HepG2 (cell line): ENCODE data around the gene CARD9. TPM values are rescaled to one million over a fixed set of nuclear protein-coding genes. Genes with fewer than 3 reads are reported as not detected.

Source experiments
- HNRNPLL ChIP-seq: fragments of 200-400 bp; formaldehyde crosslinking; IDR thresholded peaks from 2 replicates; pipeline ENCODE4 v1.6.1; 2017; ENCODE audit warnings: mild to moderate bottlenecking, low read depth, low read length; ENCODE audit not compliant: poor library complexity, severe bottlenecking
- JUN ChIP-seq: sonication (generic); formaldehyde crosslinking; IDR thresholded peaks from 2 replicates; pipeline ENCODE4 v1.4.0; 2020; ENCODE audit warnings: mild to moderate bottlenecking, missing genetic modification reagents
- KAT7 ChIP-seq: IDR thresholded peaks from 2 replicates; pipeline ENCODE4 v1.6.1; 2018; ENCODE audit warnings: borderline replicate concordance, missing compliant biosample characterization
- KLF12 ChIP-seq: sonication (generic); formaldehyde crosslinking; IDR thresholded peaks from 2 replicates; pipeline ENCODE4 v1.4.0; 2020; ENCODE audit warnings: missing genetic modification reagents, borderline replicate concordance
- POLR2A ChIP-seq, 2 experiments: IDR thresholded peaks; 2 replicates each; pipeline ENCODE4 v1.6.1; 2011; ENCODE audit warnings: low read depth in 2 of 2, low read length in 2 of 2, mild to moderate bottlenecking in 1 of 2, moderate library complexity in 1 of 2; ENCODE audit not compliant: insufficient read depth in 1 of 2
- REXO4 ChIP-seq: sonication (generic); formaldehyde crosslinking; IDR thresholded peaks from 2 replicates; pipeline ENCODE4 v1.8.0; 2022; ENCODE audit warnings: missing genetic modification reagents, mild to moderate bottlenecking, borderline replicate concordance
- SAP130 ChIP-seq: IDR thresholded peaks from 2 replicates; pipeline ENCODE4 v1.6.1; 2016; ENCODE audit warnings: low read depth
- SIX1 ChIP-seq: sonication (generic); formaldehyde crosslinking; IDR thresholded peaks from 2 replicates; pipeline ENCODE4 v1.4.0; 2020; ENCODE audit warnings: missing genetic modification reagents, borderline replicate concordance
- THAP11 ChIP-seq: IDR thresholded peaks from 2 replicates; pipeline ENCODE4 v1.6.1; 2016; ENCODE audit warnings: missing biosample characterization, missing genetic modification reagents
- ZBTB8A ChIP-seq: sonication (generic); formaldehyde crosslinking; IDR thresholded peaks from 2 replicates; pipeline ENCODE4 v1.4.0; 2020; ENCODE audit warnings: mild to moderate bottlenecking, low read depth, missing genetic modification reagents, borderline replicate concordance
- ZFP37 ChIP-seq: sonication (generic); formaldehyde crosslinking; IDR thresholded peaks from 2 replicates; pipeline ENCODE4 v1.4.0; 2020; ENCODE audit warnings: missing genetic modification reagents, borderline replicate concordance
- ZNF335 ChIP-seq: sonication (generic); formaldehyde crosslinking; IDR thresholded peaks from 2 replicates; pipeline ENCODE4 v1.4.0; 2020; ENCODE audit warnings: missing genetic modification reagents
- ZNF430 ChIP-seq: sonication (generic); formaldehyde crosslinking; IDR thresholded peaks from 2 replicates; pipeline ENCODE4 v1.9.0; 2021; ENCODE audit warnings: mild to moderate bottlenecking, missing genetic modification reagents
- ZNF605 ChIP-seq: sonication (generic); formaldehyde crosslinking; IDR thresholded peaks from 2 replicates; pipeline ENCODE4 v1.8.0; 2022; ENCODE audit warnings: mild to moderate bottlenecking, missing genetic modification reagents
- ZNF614 ChIP-seq: IDR thresholded peaks from 2 replicates; pipeline ENCODE4 v1.6.1; 2018; ENCODE audit warnings: missing biosample characterization, missing genetic modification reagents, inconsistent platforms, borderline replicate concordance
- ZNF678 ChIP-seq: sonication (generic); formaldehyde crosslinking; IDR thresholded peaks from 2 replicates; pipeline ENCODE4 v1.4.0; 2020; ENCODE audit warnings: mild to moderate bottlenecking, missing genetic modification reagents
- ZNF724P ChIP-seq: sonication (generic); formaldehyde crosslinking; IDR thresholded peaks from 2 replicates; pipeline ENCODE4 v1.8.0; 2022; ENCODE audit warnings: missing genetic modification reagents, borderline replicate concordance
- polyA plus RNA-seq, 8 experiments: library from polyadenylated mRNA; depleted of rRNA in 3 of 8; stranded (reverse) in 7 of 8; unstranded in 1 of 8; fragments of >200 nt; fragmentation: Illumina TruSeq in 4 of 8; extraction: Trizol in 4 of 8; gene quantifications; 2 replicates each; pipeline versions ENCODE4 v1.2.1 to v1.2.3, GENCODE V29; 2011 to 2016; ENCODE audit warnings: low read depth in 4 of 8, missing spikeins in 1 of 8, mixed read lengths in 1 of 8; ENCODE audit not compliant: insufficient read depth in 1 of 8
- total RNA-seq, 5 experiments: library from RNA; depleted of rRNA; stranded (reverse); fragments of >200 nt; fragmentation: Illumina TruSeq; extraction: Trizol; gene quantifications; 2 replicates each; pipeline ENCODE4 v1.2.3, GENCODE V29; 2016; ENCODE audit warnings: low read depth in 1 of 5
- TF ChIP-seq, protein P1 (sequence below): sonication (generic); formaldehyde crosslinking; IDR thresholded peaks from 2 replicates; pipeline ENCODE4 v1.8.0; 2022; ENCODE audit warnings: missing genetic modification reagents, mild to moderate bottlenecking, borderline replicate concordance
- TF ChIP-seq, protein P2 (sequence below): sonication (generic); formaldehyde crosslinking; IDR thresholded peaks from 2 replicates; pipeline ENCODE4 v1.8.1; 2023; ENCODE audit warnings: mild to moderate bottlenecking, missing genetic modification reagents, borderline replicate concordance
- TF ChIP-seq, protein P3 (sequence below): sonication (generic); formaldehyde crosslinking; IDR thresholded peaks from 2 replicates; pipeline ENCODE4 v1.5.0; 2020; ENCODE audit warnings: missing genetic modification reagents
- TF ChIP-seq, protein P4 (sequence below): IDR thresholded peaks from 2 replicates; pipeline ENCODE4 v1.6.1; 2016; ENCODE audit warnings: control low read depth
- TF ChIP-seq, protein P5 (sequence below): sonication (generic); formaldehyde crosslinking; IDR thresholded peaks from 2 replicates; pipeline ENCODE4 v1.4.0; 2020; ENCODE audit warnings: missing genetic modification reagents
- TF ChIP-seq, protein P6 (sequence below): sonication (generic); formaldehyde crosslinking; IDR thresholded peaks from 2 replicates; pipeline ENCODE4 v1.5.1; 2020; ENCODE audit warnings: missing genetic modification reagents, mild to moderate bottlenecking, borderline replicate concordance
- TF ChIP-seq, protein P7 (sequence below): IDR thresholded peaks from 2 replicates; pipeline ENCODE4 v1.6.1; 2016; ENCODE audit warnings: low read depth, borderline replicate concordance

Gene CARD9
- total and polyA plus RNA-seq, 2 of the 13 experiments (the other 11 are each of a cell fraction or from before 2014, with no cell fraction given) = 3.3 to 7.4 TPM

DNA sequence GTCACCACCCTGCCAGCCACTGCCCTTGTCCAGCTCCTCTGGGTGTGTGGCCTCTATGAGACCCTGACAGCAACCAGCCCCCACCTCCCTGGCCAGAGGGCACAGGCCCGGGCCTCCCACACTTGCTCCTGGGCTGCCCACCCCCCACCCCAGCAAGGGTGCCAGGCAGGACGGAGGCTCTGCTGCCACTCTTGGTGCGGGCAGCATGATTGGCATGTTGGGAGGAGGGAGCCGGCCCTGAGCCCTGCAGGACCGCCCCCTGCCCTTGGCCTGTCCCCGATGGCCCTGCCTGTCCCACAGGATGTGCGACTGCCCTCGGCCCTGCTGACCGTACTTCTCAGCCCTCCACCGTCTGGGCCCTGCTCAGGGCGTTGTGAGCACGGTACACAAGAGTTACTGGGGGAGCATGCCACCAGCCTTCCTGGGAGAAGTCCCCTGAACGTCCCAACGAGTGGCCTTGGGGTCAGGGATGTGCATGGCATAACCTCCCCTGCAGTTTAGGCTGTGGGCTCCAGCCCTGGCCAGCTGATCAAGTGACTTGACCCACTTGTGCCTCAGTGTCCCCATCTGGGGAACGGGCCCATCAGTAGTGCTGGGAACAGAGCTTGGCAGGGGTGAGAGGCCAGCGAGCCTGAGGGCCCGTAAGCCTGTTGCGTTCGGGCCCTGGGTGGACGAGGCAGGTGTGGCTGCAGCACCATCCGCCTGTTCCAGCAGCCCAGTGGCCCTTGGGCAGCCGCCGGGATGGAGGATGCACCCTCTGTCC, 30.2 kb downstream of the CARD9 start (continued):
- TF ChIP-seq, protein P1, sequence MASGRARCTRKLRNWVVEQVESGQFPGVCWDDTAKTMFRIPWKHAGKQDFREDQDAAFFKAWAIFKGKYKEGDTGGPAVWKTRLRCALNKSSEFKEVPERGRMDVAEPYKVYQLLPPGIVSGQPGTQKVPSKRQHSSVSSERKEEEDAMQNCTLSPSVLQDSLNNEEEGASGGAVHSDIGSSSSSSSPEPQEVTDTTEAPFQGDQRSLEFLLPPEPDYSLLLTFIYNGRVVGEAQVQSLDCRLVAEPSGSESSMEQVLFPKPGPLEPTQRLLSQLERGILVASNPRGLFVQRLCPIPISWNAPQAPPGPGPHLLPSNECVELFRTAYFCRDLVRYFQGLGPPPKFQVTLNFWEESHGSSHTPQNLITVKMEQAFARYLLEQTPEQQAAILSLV (CRISPR knock-in tag) = no peak
- TF ChIP-seq HNRNPLL (peak; percentile 19), ZFP37 (CRISPR knock-in tag) (no peak), POLR2A (IDR thresholded peaks at IDR 0.05; ENCODE audit: insufficient read depth in 1 of 2, low read depth in 2 of 2, low read length in 2 of 2) (no peak), THAP11 (CRISPR knock-in tag) (no peak), ZNF724P (CRISPR knock-in tag) (no peak), REXO4 (CRISPR knock-in tag) (no peak), ZNF678 (CRISPR knock-in tag) (no peak), ZNF614 (CRISPR knock-in tag) (no peak), ZBTB8A (no peak), KAT7 (no peak), ZNF335 (CRISPR knock-in tag) (no peak), KLF12 (CRISPR knock-in tag) (no peak), SIX1 (CRISPR knock-in tag) (no peak), SAP130 (CRISPR knock-in tag) (peak; percentile 53), ZNF605 (CRISPR knock-in tag) (no peak), JUN (CRISPR knock-in tag) (no peak), ZNF430 (CRISPR knock-in tag) (no peak)
- TF ChIP-seq, protein P2, sequence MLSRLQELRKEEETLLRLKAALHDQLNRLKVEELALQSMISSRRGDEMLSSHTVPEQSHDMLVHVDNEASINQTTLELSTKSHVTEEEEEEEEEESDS = no peak
- TF ChIP-seq, protein P3, sequence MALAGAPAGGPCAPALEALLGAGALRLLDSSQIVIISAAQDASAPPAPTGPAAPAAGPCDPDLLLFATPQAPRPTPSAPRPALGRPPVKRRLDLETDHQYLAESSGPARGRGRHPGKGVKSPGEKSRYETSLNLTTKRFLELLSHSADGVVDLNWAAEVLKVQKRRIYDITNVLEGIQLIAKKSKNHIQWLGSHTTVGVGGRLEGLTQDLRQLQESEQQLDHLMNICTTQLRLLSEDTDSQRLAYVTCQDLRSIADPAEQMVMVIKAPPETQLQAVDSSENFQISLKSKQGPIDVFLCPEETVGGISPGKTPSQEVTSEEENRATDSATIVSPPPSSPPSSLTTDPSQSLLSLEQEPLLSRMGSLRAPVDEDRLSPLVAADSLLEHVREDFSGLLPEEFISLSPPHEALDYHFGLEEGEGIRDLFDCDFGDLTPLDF (CRISPR knock-in tag) = no peak
- TF ChIP-seq, protein P4, sequence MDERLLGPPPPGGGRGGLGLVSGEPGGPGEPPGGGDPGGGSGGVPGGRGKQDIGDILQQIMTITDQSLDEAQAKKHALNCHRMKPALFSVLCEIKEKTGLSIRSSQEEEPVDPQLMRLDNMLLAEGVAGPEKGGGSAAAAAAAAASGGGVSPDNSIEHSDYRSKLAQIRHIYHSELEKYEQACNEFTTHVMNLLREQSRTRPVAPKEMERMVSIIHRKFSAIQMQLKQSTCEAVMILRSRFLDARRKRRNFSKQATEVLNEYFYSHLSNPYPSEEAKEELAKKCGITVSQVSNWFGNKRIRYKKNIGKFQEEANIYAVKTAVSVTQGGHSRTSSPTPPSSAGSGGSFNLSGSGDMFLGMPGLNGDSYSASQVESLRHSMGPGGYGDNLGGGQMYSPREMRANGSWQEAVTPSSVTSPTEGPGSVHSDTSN = no peak
- TF ChIP-seq, protein P5, sequence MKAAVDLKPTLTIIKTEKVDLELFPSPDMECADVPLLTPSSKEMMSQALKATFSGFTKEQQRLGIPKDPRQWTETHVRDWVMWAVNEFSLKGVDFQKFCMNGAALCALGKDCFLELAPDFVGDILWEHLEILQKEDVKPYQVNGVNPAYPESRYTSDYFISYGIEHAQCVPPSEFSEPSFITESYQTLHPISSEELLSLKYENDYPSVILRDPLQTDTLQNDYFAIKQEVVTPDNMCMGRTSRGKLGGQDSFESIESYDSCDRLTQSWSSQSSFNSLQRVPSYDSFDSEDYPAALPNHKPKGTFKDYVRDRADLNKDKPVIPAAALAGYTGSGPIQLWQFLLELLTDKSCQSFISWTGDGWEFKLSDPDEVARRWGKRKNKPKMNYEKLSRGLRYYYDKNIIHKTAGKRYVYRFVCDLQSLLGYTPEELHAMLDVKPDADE = no peak
- TF ChIP-seq, protein P6, sequence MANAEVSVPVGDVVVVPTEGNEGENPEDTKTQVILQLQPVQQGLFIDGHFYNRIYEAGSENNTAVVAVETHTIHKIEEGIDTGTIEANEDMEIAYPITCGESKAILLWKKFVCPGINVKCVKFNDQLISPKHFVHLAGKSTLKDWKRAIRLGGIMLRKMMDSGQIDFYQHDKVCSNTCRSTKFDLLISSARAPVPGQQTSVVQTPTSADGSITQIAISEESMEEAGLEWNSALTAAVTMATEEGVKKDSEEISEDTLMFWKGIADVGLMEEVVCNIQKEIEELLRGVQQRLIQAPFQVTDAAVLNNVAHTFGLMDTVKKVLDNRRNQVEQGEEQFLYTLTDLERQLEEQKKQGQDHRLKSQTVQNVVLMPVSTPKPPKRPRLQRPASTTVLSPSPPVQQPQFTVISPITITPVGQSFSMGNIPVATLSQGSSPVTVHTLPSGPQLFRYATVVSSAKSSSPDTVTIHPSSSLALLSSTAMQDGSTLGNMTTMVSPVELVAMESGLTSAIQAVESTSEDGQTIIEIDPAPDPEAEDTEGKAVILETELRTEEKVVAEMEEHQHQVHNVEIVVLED (CRISPR knock-in tag) = no peak
- TF ChIP-seq, protein P7, sequence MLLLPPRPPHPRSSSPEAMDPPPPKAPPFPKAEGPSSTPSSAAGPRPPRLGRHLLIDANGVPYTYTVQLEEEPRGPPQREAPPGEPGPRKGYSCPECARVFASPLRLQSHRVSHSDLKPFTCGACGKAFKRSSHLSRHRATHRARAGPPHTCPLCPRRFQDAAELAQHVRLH (CRISPR knock-in tag) = no peak
